GM18520 (cell line): ENCODE measurements around the gene ESRRA.
"Not testable (repeated sequence)": the region's sequence is repeated elsewhere in the genome, so short reads cannot be mapped to it uniquely, and the experiment has no call there.

Source experiments
- ATAC-seq: cut with Tn5 transposase; IDR thresholded peaks from one replicate; pipeline ENCODE4 v1.9.1; 2021; ENCODE audit not compliant: unreplicated experiment

The ESRRA gene

DNA sequence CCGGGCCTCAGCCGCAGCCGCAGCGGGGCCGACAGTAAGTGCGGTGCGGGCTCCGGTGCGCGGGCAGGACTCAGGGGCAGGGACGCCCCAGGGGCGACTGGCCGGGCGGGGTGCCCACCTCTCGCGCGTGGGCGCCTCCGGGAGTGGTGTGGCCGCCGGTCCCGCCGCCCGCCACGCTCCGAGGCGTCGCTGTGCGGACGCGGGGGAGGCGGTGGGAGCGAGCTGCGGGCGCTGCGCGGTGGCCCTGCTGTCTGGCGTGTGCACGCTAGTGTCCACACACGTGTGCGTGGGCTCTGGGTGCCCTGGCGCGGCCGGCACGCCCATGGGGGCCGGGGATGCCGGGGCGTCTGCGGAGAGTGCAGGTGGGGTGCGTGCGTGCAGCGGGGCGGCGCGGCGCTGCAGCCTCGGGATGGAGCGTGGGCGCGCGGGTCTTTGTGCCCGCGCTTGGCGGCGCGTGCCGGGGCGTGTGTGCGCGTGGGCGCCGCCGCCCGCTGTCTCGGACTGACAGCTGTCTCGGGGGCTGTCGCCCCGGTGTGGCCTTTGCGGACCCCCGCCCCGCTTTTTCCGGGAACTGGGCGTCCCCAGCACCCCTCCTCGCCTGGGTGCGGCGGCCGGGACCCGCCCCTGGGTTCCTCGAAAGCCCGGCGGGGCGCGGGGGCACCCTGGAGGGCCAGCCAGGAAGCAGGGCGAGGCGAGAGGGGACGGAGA lies 13.4 kb upstream of the ESRRA start:
- no peak for ATAC-seq

DNA sequence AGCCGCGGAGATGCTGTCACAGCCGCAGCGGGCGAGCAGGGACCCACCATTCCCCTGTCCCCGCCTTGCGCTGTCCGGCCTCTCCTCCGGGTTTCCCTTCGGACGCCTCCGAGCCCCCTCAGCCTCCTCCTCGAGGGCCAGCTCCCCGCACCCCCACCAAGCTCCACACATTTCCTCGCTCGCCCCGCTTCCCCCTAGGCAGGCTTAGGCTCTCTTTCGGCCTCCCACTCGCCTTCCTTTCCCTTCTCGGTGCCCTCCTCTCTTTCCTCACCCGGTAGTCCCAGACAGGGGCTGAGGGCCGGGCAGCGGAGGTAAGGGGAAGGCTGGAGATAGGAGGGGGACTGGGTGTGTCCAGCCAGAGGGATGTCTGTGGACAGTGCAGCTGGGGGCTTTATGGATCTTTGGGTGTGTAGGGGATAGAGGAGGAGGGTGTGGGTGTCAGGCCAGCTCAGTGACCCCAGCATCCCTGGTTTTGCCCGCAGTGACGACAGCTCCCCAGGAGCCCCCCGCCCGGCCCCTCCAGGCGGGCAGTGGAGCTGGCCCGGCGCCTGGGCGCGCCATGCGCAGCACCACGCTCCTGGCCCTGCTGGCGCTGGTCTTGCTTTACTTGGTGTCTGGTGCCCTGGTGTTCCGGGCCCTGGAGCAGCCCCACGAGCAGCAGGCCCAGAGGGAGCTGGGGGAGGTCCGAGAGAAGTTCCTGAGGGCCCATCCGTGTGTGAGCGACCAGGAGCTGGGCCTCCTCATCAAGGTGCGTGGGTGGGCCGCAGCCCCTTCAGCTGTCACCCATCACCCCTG lies 12.7 kb upstream of the ESRRA start:
- ATAC-seq, result no peak

DNA sequence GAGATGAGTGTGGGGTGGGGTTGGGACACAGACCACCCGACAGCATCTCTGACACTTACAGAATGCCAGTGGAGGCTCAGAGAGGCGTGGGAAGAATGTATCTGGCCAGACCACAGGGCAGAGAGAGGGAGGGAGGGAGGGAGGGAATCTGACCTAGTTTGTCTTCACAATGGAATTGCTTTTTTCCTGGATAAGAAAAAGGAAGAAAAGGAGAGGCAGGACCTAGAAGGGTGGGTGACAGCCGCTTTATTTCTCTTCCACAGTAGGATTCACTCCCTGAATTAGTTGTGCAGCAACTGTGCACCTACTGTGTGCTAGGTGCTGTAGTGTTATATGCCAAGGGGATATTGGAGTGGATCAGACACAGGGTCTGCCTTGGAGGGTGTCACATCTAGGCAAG lies 10.6 kb upstream of the ESRRA start:
- ATAC-seq, result no peak

DNA sequence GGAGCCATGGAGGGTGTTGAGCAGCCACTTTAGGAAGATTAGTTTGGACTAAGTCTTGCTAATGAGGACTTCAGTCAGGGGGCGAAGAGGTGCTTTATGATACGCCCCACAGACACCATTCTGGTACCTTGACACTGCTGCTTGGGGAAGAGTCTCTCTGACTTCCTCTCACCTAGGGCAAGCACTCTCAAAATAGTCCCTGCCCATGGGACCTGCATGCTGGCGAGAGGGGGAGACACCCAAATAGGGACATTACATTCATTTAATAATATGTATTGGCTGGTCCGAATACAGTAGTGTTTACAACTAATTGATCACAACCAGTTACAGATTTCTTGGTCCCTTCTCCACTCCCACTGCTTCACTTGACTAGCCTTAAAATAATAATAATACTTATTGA lies 9.6 kb upstream of the ESRRA start:
- ATAC-seq, result no peak

DNA sequence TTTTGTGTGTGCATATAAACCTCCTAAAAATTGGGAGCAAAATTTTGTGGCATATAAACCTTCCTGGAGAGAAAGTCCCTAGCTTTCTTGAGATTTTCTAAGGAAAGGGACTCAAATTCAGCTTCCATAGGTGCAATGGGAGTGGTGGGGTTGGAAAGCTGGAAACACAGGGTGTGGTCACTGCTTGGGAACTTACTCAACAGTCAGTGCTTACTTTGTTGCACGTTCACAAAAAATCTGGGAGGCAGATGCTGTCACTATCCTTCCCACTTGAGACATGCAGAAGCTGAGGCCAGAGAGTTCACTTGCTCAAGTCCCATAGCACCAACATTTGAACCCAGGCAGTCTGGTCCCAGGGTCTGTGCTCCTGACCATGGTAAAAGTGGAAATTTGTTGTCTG lies 9.1 kb upstream of the ESRRA start:
- ATAC-seq, result no peak

DNA sequence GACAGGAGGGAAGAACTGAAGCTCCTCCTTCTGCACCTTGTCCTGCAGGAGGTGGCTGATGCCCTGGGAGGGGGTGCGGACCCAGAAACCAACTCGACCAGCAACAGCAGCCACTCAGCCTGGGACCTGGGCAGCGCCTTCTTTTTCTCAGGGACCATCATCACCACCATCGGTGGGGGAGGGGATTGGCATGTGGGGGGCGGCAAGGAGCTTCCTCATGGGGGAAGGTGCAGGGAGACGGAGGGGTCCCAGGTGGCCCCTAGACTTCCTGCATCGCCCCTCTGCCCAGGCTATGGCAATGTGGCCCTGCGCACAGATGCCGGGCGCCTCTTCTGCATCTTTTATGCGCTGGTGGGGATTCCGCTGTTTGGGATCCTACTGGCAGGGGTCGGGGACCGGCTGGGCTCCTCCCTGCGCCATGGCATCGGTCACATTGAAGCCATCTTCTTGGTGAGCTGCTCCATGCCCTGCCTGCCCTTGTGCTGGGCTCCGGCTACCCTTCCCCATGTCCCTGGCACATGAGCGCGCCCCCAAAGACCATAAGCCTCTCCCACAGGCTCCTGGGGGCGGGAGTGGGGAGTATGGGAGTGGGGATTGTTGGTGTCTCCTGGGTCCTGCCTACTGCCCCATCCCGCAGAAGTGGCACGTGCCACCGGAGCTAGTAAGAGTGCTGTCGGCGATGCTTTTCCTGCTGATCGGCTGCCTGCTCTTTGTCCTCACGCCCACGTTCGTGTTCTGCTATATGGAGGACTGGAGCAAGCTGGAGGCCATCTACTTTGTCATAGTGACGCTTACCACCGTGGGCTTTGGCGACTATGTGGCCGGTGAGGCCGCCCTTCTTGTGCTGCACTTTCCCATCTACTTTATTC lies 8.3 kb upstream of the ESRRA start:
- no peak for ATAC-seq

DNA sequence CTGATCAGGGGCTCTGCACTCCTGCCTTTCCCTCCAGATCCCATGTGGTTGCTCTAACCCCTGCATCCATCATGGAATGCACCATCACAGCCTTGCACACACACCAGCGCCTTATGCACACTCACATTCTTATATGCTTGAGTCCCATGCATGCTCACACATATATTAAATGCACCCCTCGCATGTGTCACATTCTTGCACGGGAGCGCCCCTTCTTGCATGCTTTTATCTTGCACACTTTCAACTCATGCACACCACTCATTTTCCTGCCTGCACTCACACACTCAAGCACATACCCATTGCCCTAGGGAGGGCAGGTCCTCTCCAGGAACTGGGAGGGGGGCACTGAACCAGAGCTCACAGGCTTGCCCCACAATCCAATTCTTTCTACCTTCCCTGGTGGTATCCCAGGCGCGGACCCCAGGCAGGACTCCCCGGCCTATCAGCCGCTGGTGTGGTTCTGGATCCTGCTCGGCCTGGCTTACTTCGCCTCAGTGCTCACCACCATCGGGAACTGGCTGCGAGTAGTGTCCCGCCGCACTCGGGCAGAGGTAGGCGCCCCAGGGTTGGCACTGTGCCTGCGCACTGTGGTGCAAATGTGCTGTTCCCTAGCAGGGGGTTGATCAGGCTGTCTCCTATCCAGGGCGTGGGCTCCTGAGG lies 7.5 kb upstream of the ESRRA start:
- ATAC-seq, result no peak

DNA sequence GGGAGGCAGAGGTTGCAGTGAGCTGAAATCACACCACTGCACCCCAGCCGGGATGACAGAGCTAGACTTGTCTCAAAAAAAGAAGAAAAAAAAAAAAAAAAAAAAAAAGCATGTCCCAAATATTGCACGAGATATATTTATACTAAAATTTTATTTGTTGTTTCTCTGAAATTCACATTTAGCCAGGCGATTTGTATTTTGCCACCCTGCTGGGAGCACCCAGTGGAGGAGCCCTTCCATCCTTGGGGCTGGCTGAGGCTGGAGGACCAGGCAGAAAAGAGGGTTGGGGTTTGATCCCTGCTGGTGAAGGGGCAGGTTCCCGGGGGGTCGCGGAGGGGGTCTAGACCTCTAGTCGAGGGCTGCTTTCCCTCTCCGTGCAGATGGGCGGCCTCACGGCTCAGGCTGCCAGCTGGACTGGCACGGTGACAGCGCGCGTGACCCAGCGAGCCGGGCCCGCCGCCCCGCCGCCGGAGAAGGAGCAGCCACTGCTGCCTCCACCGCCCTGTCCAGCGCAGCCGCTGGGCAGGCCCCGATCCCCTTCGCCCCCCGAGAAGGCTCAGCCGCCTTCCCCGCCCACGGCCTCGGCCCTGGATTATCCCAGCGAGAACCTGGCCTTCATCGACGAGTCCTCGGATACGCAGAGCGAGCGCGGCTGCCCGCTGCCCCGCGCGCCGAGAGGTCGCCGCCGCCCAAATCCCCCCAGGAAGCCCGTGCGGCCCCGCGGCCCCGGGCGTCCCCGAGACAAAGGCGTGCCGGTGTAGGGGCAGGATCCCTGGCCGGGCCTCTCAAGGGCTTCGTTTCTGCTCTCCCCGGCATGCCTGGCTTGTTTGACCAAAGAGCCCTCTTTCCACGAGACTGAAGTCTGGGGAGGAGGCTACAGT lies 6.1 kb upstream of the ESRRA start:
- ATAC-seq, result no peak

DNA sequence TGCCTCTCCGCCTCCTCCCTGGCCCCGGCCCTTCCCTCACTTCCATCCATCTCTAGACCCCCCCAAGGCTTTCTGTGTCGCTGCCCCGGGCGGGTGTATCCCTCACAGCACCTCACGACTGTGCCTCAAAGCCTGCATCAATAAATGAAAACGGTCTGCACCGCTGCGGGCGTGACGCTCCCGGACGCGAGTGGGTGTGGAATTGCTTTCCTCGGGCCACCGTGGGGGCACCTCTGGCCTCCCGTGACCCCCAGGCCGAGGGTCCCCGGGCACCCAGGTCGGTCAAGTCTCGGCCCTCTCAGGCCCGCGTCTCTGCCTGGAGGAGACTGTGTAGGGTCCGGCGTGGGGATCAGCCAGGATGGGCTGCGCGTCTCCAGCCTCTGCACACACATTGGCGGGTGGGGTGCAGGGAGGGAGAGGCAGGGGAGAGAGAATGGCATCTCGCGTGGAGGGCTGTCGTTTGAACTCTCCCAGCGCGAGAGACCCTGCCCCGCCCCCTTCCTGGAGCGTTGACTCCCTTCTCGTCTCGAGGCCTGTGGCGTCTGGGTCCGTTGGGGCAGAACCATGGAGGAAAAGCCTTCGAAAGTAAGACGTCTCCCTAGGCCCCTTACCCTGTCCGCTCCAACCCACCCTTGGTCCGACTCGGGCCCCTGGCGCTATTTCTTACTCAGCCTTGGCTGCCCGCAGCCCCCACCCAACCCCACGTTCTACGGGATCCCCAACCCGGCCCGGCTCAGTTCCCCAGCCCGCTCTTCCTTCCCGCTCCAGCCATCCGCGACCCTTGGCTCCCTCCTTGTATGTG lies 5.3 kb upstream of the ESRRA start, which contains the start of gene CATSPERZ:
TSS of gene CATSPERZ (plus strand) at position 512 of the 802 bp plus-strand sequence. CDS start at position 565, 53 bp downstream.
- ATAC-seq, result no peak

DNA sequence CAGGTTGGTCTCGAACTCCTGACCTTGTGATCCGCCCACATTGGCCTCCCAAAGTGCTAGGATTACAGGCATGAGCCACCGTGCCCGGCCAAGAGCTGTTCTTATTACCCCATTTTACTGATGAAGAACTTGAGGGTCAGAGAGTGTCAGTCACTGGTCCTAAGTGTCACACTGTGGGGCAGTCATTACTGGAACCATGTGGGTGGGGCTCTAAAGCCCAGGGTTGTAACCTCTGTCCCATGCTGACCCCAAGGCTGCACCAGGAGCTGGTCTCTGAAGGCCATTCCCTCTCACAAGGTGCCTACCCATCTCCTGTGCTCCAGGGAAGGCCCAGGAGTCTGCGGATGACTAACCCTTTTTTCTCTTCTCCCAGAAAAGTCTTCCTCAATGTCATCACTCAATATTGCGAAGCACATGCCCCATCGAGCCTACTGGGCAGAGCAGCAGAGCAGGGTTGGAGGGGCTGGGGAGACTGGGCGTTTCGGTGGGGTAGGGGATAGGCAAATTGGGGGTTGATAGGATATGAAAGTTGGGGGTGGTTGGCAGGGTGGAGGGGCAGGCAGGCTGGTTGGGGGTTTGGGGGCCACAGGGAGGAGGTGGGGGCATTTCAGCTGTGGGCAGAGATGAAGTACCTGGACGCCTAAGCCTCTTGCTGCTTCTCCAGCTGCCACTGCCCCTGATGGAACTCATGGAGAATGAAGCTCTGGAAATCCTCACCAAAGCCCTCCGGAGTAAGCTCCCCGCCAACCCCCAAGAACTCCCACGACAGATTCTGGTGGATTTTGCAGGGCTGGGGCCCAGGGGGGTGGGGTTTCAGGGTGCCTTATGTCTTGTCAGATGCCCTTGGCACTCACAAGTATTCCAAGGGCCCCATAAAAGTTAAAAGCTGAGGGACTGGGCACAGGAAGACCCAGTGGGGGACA lies 2.0 kb upstream of the ESRRA start:
- ATAC-seq, result no peak

DNA sequence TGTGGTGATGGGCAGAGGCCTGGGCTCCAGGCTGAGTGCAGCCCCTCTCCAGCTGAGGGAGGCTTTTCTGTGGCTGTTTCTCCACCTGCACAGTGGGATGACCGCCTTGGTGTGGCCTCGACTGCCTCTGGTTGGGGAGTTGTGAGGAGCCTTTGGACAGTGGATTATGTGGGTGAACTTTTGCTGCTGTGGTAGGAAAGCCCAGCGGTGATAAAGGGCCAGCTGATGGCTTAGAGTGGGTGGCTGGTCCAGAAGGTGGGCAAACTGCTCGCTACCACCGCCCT lies 1.4 kb upstream of the ESRRA start:
- ATAC-seq, result no peak

DNA sequence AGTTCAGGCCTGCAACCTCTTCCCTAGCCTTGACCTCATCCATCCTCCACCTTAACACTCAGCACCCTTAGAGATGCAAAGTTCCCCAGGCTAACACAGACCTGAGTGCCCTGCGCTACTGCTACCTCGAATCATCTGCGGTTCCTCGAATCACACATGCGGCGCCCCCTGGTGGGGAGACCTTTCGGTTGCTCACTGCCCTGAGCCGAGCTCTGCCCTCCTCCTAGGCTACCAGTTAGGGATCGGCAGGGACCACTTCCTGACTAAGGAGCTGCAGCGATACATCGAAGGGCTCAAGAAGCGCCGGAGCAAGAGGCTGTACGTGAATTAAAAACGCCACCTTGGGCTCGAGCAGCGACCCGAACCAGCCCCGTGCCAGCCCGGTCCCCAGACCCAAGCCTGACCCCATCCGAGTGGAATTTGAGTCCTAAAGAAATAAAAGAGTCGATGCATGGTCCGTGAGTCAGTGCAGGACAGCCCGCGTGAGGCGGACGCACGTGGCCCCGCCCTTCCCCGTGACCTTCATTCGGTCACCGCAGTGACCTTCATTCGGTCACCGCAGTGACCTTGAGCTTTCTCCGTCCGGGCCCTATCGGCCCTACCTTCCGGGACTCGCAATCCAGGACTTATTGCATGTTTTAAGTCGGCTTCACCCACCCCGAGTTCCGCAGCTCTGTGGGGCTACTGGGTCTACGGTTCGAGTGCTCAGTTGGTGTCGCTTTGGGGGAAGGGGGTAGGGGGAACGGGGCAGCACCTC lies 830 bp upstream of the ESRRA start:
- ATAC-seq, result peak; percentile 21

DNA sequence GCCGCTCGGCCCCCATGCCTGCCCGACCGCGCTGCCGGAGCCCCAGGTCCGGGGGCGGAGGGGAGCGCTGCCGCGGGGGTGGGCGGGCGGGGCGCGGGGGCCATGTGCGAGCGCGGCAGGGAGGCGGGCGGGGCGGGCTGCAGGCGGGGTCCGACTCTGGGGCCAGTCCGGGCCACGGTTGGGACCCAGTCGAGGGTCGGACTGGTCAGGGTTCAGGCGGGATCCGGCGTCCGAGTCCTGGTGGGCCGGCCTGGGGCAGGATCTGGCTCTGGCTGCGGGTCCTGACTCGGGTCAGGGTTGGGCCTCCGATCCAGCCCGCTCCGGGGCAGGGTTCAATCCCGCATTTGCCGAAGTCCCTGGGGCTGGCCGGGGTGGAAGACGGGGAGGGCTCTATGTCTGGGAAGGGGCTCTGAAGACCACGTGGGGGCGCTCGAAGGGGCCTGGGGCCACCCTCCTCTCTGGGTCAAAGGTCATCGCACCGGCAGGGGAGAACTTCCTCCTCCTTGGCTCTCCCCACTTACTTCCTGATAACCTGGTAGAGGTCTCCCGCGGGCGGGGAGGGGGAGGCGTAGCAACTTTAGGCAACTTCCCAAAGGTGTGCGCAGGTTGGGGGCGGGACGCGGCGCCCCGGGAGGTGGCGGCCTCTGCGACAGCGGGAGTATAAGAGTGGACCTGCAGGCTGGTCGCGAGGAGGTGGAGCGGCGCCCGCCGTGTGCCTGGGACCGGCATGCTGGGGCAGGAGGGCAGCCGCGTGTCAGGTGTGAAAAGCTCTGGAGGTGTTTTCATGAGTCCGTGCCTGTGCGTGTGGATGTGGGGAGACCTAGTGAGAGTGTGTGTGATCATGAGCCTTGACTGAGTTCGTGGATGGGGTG lies 603 bp downstream of the ESRRA start:
- no peak for ATAC-seq

DNA sequence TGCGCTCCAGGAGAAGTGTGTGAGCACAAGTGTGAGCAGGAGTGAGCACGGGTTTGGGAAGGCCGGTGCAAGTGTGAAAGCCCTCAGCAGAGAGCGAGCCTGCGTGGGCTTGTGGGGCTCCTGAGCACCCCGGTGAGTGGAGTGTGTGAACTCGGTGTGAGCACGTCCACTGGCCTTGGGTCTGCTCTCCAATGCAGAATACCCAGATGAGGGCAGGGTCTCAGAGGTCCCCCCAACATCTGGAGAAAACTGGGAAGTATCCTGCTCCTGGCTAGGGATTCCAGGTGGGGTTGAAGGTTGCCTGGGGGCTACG lies 1.2 kb downstream of the ESRRA start:
- ATAC-seq, result no peak

DNA sequence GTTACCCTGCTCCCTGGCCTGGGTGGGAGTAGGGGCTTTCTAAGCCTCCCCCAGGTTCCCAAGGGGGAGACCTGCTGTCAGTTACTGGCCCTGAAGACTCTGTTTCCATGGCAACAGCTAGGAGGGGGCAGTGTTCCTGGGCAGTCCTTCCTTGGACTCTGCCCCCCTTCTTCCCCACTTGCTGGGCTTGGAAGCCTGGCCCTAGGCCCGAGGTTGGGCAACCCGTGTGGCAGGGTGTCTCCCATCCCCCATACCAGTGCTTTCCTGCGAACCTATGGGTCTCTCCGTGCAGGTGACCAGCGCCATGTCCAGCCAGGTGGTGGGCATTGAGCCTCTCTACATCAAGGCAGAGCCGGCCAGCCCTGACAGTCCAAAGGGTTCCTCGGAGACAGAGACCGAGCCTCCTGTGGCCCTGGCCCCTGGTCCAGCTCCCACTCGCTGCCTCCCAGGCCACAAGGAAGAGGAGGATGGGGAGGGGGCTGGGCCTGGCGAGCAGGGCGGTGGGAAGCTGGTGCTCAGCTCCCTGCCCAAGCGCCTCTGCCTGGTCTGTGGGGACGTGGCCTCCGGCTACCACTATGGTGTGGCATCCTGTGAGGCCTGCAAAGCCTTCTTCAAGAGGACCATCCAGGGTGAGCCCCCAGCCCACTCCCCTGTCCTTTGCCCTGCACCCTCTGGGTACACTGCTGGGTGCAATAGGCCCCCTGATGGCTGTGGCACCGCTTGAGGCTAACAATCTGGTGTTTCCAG lies 1.7 kb downstream of the ESRRA start:
- ATAC-seq, result no peak

DNA sequence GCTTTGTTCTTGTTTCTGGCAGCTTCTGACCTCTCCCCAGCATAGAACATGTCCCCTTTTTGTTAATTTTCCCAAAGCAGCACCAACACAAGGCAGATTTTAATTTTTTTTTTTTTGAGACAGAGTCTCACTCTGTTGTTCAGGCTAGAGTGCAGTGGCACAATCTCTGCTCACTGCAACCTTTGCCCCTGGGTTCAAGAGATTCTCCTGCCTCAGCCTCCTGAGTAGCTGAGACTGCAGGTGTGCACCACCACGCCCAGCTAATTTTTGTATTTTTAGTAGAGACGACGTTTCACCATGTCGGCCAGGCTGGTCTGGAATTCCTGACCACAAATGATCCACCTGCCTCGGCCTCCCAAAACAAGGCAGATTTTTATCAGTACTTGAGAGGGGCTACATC lies 2.5 kb downstream of the ESRRA start:
- not testable (repeated sequence) for ATAC-seq
